GM23248 (cell line): Measurements from ENCODE around the gene KCNA2.

Experiments
- EZH2 ChIP-seq: fragments of 200-600 bp; sonication (generic); IDR thresholded peaks from 2 replicates; pipeline ENCODE4 v1.6.1; 2018; ENCODE audit warnings: antibody characterized with exemption, mild to moderate bottlenecking; ENCODE audit not compliant: insufficient read depth, poor library complexity, severe bottlenecking
- EZH2phosphoT487 ChIP-seq: fragments of 200-600 bp; sonication (generic); IDR thresholded peaks from 2 replicates; pipeline ENCODE4 v1.6.1; 2018; ENCODE audit warnings: antibody characterized with exemption, moderate library complexity, mild to moderate bottlenecking, low read depth; ENCODE audit not compliant: insufficient read depth

- TF ChIP-seq EZH2 (no peak), EZH2phosphoT487 (no peak)
Measured at GRCh38 chr1:110566836-110567235, 39.3 kb downstream of the KCNA2 start.
